Measurements from ENCODE around the gene CHD3.

DNA sequence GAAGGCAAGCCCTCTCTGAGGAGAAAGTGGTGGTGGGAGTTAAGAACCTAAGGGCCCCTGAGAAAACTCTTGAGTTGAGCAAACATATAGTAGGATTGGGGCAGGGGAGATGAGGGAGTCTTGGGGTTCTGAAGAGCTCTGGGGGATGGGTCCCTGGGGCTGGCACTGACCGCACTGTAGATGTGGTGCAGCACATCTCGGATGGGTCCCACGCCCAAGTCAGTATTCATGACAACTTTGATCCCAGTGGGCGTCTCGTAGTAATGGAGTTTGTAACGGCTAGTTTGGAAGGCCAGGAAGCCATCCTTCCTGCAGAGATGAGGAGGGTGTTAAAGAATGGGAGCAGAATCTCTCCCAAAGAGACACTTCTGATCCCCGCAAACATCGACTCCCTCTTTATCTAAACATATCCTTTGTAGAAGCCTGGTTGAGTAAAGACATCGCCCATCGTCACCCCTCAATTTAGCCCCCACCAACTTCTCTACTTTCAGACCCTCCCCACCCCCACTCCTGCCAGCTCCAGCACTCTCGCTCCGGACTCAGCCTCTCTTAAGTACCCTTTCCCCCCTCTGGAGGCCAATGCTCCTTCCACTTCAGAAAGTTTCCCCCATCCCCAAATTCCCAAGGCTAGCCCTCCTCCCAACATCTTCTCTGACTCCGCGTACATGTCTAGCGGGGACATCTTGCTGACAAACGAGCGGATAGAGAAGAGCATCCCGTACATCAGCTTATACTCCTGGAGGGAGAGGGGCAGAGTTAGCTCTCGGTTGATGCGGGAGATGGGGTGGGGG is 42.4 kb downstream of the CHD3 start:
- TF ChIP-seq, protein P1, sequence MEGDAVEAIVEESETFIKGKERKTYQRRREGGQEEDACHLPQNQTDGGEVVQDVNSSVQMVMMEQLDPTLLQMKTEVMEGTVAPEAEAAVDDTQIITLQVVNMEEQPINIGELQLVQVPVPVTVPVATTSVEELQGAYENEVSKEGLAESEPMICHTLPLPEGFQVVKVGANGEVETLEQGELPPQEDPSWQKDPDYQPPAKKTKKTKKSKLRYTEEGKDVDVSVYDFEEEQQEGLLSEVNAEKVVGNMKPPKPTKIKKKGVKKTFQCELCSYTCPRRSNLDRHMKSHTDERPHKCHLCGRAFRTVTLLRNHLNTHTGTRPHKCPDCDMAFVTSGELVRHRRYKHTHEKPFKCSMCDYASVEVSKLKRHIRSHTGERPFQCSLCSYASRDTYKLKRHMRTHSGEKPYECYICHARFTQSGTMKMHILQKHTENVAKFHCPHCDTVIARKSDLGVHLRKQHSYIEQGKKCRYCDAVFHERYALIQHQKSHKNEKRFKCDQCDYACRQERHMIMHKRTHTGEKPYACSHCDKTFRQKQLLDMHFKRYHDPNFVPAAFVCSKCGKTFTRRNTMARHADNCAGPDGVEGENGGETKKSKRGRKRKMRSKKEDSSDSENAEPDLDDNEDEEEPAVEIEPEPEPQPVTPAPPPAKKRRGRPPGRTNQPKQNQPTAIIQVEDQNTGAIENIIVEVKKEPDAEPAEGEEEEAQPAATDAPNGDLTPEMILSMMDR (IDR thresholded peaks at IDR 0.05) = no peak
- TF ChIP-seq POLR2A (IDR thresholded peaks at IDR 0.05) (no peak), EP300 (IDR thresholded peaks at IDR 0.05) (no peak)

Data from tibial nerve (tissue), 4 donors.